ENCODE measurements around the gene UGDH. TPM values are rescaled to one million over a fixed set of nuclear protein-coding genes. Genes with fewer than 3 reads are reported as not detected.

The UGDH gene
- total and polyA plus RNA-seq, 2 donors (not counting 3 experiments of a cell fraction or from before 2014, with no cell fraction given): 41.3 to 62.1 TPM

DNA sequence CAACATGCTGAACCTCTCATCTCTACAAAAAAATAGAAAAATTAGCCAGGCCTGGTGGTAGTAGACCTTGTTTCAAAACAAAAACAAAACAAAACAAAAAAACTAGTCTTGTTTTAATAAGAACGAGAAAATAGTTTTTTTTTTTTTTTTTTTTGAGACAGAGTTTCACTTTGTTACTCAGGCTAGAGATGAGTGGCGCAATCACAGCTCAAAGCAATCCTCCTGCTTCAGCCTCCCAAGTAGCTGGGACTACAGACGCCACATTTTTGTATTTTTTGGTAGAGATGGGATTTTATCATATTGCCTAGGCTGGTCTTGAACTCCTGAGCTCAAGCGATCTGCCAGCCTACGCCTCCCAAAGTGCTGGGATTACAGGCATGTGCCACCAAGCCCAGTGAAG, 47.7 kb upstream of the UGDH start:
- ChIA-PET POLR2A (no interaction called here), CTCF (interaction anchor here (0.7 to 1.4 kb wide), 3 partner anchors 15 to 339 kb away, joined by 3 to 4 read pairs (median 4); no protein-coding TSS in a partner anchor)
- Histone ChIP-seq H3K9me3 (replicated peaks; ENCODE audit: control insufficient read depth, insufficient read depth, low read length) (no peaks in the 10 kb centered on the region), H4K20me1 (replicated peaks; ENCODE audit: control insufficient read depth, extremely low read depth, insufficient read depth, low read length) (no peaks in the 10 kb centered on the region), H3K4me1 (ENCODE audit: control insufficient read depth, extremely low read depth, insufficient read depth, low read length) (no peaks in the 10 kb centered on the region), H3K36me3 (ENCODE audit: control insufficient read depth in 2 of 2, extremely low read depth in 1 of 2, insufficient read depth in 2 of 2, low read length in 2 of 2) (no peaks in the 10 kb centered on the region), H3K9ac (replicated peaks; ENCODE audit: extremely low read depth, insufficient read depth, low read length) (no peak overlapping the region), H3K79me2 (ENCODE audit: control insufficient read depth, insufficient read depth, low read length) (no peaks in the 10 kb centered on the region), H2AFZ (ENCODE audit: low read depth, low read length) (no peak overlapping the region), H3K27ac (ENCODE audit: insufficient read depth, low read depth, low read length) (no peak overlapping the region), H3K9me1 (replicated peaks; ENCODE audit: control insufficient read depth, extremely low read depth, insufficient read depth, low read length) (no peaks in the 10 kb centered on the region), H3K27me3 (ENCODE audit: control insufficient read depth in 2 of 2, insufficient read depth in 2 of 2, low read length in 2 of 2) (no peaks in the 10 kb centered on the region), H3K4me3 (replicated peaks in 1 of 3; ENCODE audit: insufficient read depth in 1 of 3, low read depth in 1 of 3, low read length in 3 of 3) (no peak overlapping the region), H3K4me2 (ENCODE audit: insufficient read depth, low read length) (no peak overlapping the region)
- dilution Hi-C loops (cut with MboI; ENCODE audit: extremely low pct_ligation_motif_present, low sequenced_read_pairs) (no loop called here), intact Hi-C loops (cut with micrococcal nuclease) (no loop called here)
- BruUV-seq (replicated peaks): no TSS peak
- FAIRE-seq: no peak
- no peak for DNase-seq (ENCODE audit: low read depth, low spot score)
- TF ChIP-seq MYC (IDR thresholded peaks at IDR 0.05; ENCODE audit: low read depth, low read length): no peak
- no peak for TF ChIP-seq GATA2 (IDR thresholded peaks at IDR 0.05; ENCODE audit: insufficient read depth, insufficient read length, low read depth, low read length)
- TF ChIP-seq, protein P1, sequence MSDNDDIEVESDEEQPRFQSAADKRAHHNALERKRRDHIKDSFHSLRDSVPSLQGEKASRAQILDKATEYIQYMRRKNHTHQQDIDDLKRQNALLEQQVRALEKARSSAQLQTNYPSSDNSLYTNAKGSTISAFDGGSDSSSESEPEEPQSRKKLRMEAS (IDR thresholded peaks at IDR 0.05; ENCODE audit: insufficient read depth, insufficient read length): no peak
- no peak for TF ChIP-seq EZH2 (IDR thresholded peaks at IDR 0.05; ENCODE audit: borderline replicate concordance, low read depth, low read length, severe bottlenecking)
- TF ChIP-seq POLR2AphosphoS5 (IDR thresholded peaks at IDR 0.05; ENCODE audit: insufficient read depth, low read depth, low read length): no peak
- TF ChIP-seq, protein P2, sequence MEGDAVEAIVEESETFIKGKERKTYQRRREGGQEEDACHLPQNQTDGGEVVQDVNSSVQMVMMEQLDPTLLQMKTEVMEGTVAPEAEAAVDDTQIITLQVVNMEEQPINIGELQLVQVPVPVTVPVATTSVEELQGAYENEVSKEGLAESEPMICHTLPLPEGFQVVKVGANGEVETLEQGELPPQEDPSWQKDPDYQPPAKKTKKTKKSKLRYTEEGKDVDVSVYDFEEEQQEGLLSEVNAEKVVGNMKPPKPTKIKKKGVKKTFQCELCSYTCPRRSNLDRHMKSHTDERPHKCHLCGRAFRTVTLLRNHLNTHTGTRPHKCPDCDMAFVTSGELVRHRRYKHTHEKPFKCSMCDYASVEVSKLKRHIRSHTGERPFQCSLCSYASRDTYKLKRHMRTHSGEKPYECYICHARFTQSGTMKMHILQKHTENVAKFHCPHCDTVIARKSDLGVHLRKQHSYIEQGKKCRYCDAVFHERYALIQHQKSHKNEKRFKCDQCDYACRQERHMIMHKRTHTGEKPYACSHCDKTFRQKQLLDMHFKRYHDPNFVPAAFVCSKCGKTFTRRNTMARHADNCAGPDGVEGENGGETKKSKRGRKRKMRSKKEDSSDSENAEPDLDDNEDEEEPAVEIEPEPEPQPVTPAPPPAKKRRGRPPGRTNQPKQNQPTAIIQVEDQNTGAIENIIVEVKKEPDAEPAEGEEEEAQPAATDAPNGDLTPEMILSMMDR (IDR thresholded peaks at IDR 0.05; ENCODE audit: extremely low read depth in 1 of 2, insufficient read depth in 1 of 2, low read depth in 1 of 2, low read length in 2 of 2): no peak
- no peak for TF ChIP-seq POLR2A (IDR thresholded peaks at IDR 0.05; ENCODE audit: low read depth, low read length)
- no peak for TF ChIP-seq JUN (IDR thresholded peaks at IDR 0.05; ENCODE audit: borderline replicate concordance, insufficient read depth, insufficient read length, low read depth)
- TF ChIP-seq FOS (IDR thresholded peaks at IDR 0.05; ENCODE audit: borderline replicate concordance, insufficient read depth, low read length): no peak
